Thyroid gland (tissue), 4 donors: ENCODE results near the gene LGALS8.

Source experiments
- CTCF ChIP-seq, 6 experiments: fragments of 200-600 bp in 3 of 6; fragments of 450-650 bp in 3 of 6; sonication (generic) in 3 of 6; IDR thresholded peaks; one replicate each; pipeline ENCODE4 v1.5.1; 2016 to 2019; ENCODE audit warnings: antibody characterized with exemption in 6 of 6, mild to moderate bottlenecking in 2 of 6, inconsistent platforms in 1 of 6, moderate library complexity in 1 of 6
- POLR2A ChIP-seq, 2 donors: fragments of 450-650 bp; IDR thresholded peaks; one replicate each; pipeline ENCODE4 v1.6.1; 2017; ENCODE audit warnings: antibody characterized with exemption in 2 of 2, mild to moderate bottlenecking in 2 of 2, moderate library complexity in 1 of 2

GRCh38 chr1:236530959-236531358 is 7.2 kb downstream of the LGALS8 start:
- TF ChIP-seq CTCF (IDR thresholded peaks at IDR 0.05) (no peak), POLR2A (IDR thresholded peaks at IDR 0.05) (no peak)
